HCT116 (cell line): ENCODE measurements around the gene GPR78.
"Not testable (repeated sequence)": the region's sequence is repeated elsewhere in the genome, so short reads cannot be mapped to it uniquely, and the experiment has no call there.

Source experiments
- CTCF ChIP-seq, 3 experiments: fragments of 200-600 bp in 1 of 3; sonication (generic) in 1 of 3; IDR thresholded peaks in 2 of 3; conservative IDR thresholded peaks in 1 of 3; 2 replicates each; pipeline ENCODE4 v1.5.1; 2012 to 2017; ENCODE audit warnings: low read depth in 2 of 3, low read length in 2 of 3, antibody characterized with exemption in 1 of 3, borderline replicate concordance in 1 of 3, control low read depth in 1 of 3, mild to moderate bottlenecking in 1 of 3, mixed read lengths in 1 of 3, mixed run types in 1 of 3, moderate library complexity in 1 of 3; ENCODE audit not compliant: insufficient read depth in 1 of 3
- EZH2 ChIP-seq: fragments of 200-600 bp; sonication (generic); IDR thresholded peaks from 2 replicates; pipeline ENCODE4 v1.6.1; 2017; ENCODE audit warnings: antibody characterized with exemption, mixed run types
- JUND ChIP-seq: IDR thresholded peaks from 2 replicates; pipeline ENCODE4 v1.6.1; 2012
- POLR2A ChIP-seq: IDR thresholded peaks from 2 replicates; pipeline ENCODE4 v1.7.0; 2011; ENCODE audit warnings: borderline replicate concordance; ENCODE audit not compliant: insufficient read depth, insufficient read length; ENCODE audit errors: extremely low read depth
- POLR2AphosphoS5 ChIP-seq: IDR thresholded peaks from 2 replicates; pipeline ENCODE4 v1.6.1; 2011; ENCODE audit warnings: mild to moderate bottlenecking, low read depth, low read length, moderate library complexity
- RAD21 ChIP-seq: IDR thresholded peaks from 2 replicates; pipeline ENCODE4 v1.6.1; 2012; ENCODE audit warnings: low read depth, mild to moderate bottlenecking
- REST ChIP-seq: IDR thresholded peaks from 2 replicates; pipeline ENCODE4 v1.6.1; 2012; ENCODE audit warnings: low read depth

GRCh38 chr4:8635897-8636554 is 55.8 kb downstream of the GPR78 start:
- TF ChIP-seq CTCF (IDR thresholded peaks at IDR 0.05 in 2 of 3, conservative IDR thresholded peaks at IDR 0.05 in 1 of 3; ENCODE audit: borderline replicate concordance in 1 of 3, insufficient read depth in 1 of 3, low read depth in 2 of 3, low read length in 2 of 3); POLR2A; REST; RAD21; POLR2AphosphoS5; JUND; EZH2: not testable (repeated sequence)
